GM21360 (cell line): ENCODE data around the gene DGKH.
"Not testable (repeated sequence)": the region's sequence is repeated elsewhere in the genome, so short reads cannot be mapped to it uniquely, and the experiment has no call there.

ENCODE experiments used
- ATAC-seq: cut with Tn5 transposase; IDR thresholded peaks from one replicate; pipeline ENCODE4 v1.9.1; 2021; ENCODE audit warnings: mild to moderate bottlenecking, moderate library complexity; ENCODE audit not compliant: unreplicated experiment

The DGKH gene

DNA sequence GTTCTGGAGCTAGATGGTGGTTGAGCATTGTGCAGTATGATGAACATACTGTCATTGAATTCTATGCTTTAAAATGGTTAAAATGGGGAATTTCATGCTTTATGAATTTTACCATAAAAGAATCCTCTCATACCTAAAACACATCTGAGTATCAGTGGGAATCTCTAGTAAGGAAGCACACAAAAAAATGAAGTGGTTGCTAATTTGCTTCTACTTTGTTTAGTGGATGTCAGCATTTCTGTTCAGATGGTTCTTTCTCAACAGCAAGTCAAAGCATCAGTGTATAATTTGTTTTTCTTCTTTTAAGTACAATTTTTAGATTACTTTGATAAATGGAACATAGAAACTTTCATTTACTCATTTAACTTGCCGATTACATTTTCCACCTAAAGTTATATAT, 171.4 kb downstream of the DGKH start:
- ATAC-seq = no peak

DNA sequence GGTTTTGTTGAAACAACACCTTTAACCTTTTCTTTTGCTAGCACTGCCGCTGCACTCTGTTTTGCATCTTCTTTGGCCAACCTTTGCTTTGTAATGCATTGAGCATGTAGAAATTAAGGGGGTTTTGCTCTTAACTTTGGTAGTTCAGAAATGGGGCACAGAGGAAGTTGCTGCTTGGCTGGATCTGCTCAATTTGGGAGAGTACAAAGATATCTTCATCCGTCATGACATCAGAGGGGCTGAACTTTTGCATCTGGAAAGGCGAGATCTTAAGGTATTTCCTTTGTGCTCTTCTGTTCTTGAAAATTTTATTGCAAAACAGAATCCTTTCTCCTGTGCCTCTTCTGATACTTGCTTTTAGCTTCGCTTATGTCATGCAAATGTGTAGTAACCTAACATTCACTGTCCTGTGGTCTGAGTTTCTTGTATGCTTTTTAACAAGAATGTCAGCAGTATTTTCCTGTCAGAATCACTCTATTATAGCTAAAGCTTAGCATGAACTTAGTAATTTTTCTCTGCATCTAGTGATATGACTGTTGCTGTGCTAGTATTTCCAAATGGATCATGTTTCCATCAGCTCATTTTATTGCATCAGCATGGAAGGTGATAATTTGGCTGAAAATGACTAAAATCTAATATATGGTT, 172.8 kb downstream of the DGKH start:
- ATAC-seq = no peak

DNA sequence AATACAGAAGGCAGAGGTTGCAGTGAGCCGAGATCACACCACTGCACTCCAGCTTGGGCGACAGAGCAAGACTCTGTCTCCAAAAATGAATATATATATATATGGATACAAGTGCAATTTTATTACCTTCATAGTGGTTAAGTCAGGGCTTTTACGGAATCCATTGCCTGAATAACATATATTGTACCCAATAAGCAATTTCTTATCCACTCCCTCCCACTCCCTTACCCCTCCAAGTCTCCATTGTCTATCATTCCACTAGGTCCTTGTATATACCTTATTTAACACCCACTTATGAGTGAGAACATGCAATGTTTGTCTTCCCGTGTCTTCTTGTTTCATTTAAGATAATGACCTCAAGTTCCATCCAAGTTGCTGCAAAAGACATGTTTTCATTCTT, 175.2 kb downstream of the DGKH start:
- ATAC-seq = no peak

DNA sequence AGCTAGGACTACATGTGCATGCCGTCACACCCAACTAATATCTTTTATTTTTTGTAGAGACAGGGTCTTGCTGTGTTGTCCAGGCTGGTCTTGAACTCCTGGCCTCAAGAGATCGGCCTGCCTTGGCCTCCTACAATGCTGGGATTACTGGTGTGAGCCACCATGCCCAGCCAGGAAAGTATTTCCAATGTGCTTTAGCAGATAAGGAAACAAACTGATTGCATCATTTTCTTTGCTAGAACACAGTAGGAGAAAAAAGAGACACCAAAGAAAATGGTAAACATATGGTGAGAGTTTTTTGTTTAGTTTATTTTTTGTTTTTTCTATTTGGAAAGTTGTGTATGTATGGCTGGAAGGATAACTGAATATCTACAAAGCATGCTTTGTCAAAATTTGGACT, 176.6 kb downstream of the DGKH start:
- no peak for ATAC-seq

DNA sequence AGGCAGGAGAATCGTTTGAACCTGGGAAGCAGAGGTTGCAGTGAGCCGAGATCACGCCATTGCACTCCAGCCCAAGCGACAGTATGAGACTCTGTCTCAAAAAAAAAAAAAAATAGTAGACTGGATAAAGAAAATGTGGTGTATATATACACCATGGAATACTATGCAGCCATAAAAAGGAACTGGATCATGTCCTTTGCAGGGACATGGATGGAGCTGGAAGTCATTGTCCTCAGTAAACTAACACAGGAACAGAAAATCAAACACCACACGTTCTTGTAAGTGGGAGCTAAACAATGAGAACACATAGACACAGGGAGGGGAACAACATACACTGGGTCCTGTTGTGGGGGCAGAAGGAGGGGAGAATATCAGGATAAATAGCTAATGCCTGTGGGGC, 178.3 kb downstream of the DGKH start:
- ATAC-seq = not testable (repeated sequence)

DNA sequence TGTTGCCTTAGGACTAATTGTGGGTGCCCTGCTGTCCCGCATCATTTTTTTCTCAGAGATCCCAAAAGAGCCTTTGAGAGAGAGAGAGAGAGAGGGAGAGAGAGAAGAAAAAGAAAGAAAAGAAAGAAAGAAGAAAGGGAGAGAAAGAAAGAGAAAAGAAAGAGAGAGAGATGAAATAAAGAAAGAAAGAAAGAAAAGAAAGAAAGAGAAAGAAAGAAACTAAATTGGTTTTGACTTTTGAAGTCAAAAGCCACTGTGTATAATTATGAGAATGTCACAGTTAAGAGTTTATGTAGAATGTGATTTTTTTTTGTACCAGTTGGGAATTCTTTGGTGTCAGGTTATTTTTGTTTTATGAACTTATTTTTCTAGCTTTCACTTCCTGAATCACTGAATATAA, 180.1 kb downstream of the DGKH start:
- no peak for ATAC-seq

DNA sequence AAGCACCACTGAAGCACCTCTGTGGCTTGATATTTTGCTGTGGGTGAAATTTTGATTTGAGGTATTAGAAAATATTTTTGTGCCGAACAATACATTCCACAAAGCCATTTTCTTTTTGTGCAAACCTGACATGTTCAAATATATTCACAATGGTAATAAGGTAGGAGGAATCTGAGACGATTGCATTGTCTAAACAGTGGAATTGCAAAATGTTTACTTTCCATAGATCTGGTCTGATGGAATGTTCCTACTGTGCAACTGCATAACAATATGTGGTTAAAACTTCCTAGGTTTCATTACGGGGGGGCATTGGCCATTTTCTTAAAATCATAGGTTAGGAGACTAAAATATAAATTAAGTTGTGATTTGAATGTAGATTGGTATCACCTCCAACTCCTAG, 180.8 kb downstream of the DGKH start:
- ATAC-seq = no peak

DNA sequence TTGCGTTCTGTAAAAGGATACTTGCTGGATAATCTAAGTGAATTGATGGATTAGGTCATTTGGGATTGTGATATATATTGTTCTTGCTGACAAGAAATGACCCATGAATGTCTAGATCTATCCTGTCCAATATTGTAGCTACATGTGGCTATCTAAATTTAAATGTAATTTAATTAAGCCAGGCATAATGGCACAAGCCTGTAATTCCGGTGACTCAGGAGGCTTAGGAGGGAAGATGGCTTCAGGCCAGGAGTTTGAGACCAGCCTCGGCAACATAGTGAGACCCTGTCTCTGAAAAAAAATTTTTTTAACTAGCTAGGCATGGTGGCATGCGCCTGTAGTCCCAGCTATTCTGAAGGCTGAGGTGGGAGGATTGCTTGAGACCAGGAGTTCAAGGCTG, 184.2 kb downstream of the DGKH start:
- no peak for ATAC-seq

DNA sequence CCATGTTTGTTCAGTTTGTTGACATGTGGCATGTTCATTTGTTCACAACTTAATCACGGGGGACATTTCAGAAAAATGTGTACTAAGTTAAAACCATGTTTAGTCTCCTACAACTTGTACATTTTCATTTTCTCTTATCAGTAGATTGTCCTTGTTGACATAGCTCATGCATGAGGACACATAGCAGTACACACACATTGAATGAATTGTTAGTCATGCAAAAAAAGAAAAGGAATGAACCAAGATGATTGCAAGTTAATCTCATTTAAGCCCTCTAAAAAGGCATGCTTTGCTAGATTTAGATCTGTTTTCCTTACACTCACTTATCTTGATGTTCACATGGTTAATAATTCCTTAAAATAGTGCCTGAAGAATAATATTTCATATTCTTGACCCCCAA, 185.3 kb downstream of the DGKH start:
- no peak for ATAC-seq

DNA sequence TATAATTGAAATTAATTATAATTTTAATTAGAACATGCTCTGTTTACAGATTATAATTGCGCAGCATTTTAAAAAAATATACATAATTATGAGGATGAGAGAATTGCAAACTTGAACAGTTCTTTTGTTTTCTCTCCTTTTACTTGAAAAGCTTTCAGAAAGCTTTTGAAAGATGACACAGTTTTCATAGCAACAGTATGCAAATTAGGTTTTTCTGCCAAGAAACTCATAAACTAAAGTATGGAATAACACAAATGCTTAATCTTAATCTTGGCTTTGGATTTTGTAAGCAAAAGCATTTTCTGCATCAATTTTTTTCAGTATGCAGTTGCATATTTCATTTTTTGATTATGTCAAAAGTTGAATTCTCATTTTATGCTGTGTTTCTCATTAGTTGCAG, 190.7 kb downstream of the DGKH start:
- no peak for ATAC-seq

DNA sequence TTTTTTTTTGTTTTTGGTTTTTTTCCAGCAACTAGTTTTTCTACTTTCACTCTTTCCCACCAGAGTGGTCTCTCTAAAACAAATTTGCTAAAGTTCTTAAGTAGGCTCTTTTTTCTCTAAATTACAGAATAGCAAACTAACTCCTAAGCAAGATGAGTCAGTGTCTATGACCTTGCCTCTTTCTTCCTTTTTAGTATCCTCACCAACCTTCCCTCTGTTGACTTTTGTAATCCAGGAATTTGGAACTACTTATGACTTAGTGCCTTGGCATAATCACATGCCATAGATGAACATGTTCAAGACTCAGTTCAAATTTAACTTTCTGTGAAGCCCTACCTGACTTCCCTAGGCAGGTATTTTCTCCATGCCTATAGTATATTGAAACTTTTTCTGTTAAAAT, 191.2 kb downstream of the DGKH start:
- no peak for ATAC-seq

DNA sequence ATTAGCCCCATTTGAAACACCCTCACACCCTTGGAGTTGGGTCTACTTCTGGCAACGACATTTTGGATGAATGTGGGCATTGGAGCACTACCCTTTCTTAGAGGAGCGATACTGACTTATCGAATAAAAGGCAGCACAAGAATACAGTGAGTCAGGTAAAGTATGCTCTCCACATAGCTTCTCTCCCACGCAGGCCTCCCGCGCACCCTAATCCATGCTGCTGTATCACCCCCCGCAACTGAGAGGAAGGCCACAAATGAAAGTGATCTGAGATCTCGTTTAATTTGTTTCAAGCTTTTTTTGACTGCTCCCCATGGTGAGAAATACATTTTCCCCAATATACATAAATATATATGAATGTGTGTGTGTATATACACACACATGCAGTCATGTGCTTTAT, 198.1 kb downstream of the DGKH start:
- no peak for ATAC-seq

DNA sequence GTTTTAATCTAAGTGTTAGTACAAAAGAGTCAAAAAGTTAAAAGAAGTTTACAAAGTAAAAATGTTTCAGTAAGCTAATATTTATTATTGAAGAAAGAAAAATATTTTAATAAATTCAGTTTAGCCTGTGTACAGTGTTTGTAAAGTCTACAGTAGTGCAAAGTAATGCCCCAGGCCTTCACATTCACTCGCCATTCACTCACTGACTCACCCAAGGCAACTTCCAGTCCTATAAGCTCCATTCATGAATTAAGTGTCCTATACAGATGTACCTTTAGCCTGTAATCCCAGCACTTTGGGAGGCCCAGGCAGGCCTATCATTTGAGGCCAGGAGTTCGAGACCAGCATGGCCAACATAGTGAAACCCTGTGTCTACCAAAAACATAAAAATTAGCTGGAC, 199.4 kb downstream of the DGKH start:
- no peak for ATAC-seq

DNA sequence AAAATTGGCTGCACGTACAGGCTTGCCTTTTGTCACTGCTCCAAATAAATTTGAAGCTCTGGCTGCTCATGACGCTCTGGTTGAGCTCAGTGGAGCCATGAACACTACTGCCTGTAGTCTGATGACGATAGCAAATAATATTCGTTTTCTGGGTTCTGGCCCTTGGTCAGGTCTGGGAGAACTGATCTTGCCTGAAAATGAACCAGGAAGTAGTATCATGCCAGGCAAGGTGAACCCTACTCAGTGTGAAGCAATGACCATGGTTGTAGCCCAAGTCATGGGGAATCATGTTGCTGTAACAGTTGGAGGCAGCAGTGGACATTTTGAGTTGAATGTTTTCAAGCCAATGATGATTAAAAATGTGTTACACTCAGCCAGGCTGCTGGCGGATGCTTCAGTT, 207.4 kb downstream of the DGKH start:
- no peak for ATAC-seq

DNA sequence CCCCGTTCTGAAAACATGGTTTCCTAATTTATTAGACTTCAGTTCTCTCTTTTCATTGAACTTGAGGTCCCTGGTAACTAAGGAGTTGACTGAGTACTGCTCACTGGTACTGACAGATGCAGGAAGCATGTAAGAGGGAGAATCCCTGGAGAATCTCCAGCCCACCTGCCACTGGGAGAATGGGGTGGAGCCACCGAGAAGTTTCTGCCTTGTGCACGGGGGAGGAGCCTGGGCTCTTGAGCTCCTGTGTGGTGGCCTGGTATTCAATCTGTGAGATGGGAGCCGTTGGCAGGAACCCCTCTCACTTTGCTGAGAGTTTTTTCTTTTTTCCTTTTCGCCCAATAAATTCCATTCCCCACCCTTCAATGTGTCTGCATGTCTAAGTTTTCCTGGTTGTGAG, 210.3 kb downstream of the DGKH start:
- no peak for ATAC-seq

DNA sequence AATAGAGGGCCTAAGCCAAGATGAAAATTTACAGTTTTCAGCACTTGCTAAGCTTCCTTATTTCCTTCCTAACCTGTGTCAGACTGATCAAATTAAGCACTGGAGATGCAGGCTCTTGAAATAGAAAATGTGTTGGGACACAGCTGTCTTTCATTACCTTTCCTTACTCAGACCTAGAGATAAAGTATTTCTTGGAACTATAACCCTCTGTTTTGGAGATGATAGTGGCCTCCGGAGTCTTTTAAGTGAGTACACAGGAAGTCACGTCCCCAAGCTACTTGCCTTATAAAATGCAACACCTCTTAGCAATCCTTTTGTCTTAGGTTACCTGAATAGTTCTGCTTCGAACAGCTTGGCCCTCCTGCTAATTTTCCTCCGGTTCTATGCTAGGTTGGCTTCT, 211.1 kb downstream of the DGKH start:
- no peak for ATAC-seq

DNA sequence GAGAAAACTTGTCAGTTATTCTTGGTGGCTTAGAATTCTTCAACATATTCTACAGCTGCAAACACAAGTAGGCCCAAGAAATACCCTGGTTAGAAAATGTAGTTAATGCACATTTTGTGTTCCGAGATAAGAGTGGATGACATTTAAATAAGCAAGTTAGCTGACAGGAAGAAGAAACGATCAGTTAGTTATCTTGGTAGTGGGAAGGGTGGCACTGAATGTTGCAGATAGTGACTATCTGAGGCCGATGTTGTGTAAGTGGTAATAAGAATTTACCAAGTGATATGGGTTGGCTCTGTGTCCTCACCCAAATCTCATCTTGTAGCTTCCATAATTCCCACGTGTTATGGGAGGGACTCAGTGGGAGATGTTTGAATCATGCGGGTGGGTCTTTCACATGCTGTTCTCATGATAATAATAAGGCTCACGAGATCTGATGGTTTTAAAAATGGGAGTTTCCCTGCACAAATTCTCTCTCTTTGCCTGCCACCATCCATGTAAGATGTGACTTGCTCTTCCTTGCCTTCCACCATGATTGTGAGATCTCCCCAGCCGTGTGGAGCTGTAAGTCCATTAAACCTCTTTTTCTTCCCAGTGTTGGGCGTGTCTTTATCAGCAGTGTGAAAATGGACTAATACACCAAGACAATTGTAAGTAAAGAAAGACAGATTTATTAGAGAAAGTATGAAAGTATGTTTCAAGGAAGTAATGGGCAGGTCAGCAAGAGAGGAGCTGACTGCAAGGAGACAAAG, 212.6 kb downstream of the DGKH start:
- no peak for ATAC-seq

DNA sequence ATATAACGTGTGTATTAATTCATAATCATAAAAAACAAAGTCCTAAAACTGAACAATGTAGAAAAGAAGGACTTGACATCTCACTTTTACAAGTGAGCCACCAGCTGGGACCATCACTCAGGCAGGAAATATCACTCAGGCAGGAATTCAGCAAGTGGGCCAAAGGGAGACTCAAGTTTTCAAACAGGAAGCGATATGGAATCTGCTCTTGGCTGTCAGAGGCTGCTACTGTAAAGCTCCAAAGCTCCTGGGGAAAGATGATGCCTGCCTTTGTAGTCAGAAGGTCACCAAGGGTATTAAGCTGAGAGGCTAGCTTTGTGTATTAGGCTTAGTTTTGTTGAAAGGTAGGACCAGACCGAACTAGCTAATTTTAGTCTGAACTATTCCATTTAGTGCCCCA, 218.0 kb downstream of the DGKH start:
- no peak for ATAC-seq

DNA sequence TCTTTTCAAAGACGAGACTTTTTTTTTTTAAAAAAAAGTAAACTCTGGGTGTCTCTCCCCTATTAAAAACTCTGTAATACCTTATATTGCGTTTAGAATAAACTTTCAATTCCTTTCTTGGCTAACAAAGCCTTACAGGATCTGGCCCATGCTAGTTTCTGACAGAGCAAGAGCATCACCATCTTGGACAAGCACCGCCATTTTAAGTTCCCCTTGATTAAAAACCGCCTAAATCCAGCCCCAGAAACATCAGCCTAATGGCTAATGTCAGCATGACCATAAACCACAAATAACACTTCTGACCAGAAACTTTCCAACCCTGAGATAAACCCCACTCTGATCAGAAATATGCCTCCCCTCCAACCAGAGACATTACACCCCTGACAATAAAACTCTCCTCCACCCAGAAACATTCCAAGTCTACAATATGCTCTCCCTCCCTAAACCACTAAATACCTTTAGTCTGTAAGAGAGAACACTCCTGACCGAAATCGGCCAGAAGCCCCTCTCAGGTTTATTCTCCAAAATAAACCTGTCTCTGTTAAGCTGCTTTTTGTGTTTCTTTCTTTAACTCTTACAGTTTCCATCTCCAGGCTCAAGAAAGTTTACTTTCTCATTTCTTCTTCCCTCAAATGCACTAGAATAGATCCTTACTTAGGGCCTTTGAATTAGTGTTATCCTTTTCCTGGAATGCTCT, 221.9 kb downstream of the DGKH start:
- no peak for ATAC-seq

DNA sequence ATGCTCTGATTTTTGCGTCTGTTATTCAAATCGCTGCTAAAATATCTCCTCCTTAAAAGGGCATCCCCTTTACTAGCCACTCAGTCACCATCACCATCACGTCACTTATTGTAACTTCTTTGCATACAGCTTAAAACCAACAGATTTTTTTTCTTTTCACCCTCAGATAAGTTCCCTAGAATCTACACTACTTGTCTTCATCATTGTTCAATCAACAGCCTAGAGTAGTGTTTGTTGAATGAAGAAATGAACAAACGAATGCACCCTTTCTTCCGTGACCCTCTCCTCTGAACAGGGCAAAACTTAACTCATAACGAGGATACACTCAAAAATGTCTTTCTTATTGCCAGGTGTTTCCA, 222.4 kb downstream of the DGKH start:
- no peak for ATAC-seq

DNA sequence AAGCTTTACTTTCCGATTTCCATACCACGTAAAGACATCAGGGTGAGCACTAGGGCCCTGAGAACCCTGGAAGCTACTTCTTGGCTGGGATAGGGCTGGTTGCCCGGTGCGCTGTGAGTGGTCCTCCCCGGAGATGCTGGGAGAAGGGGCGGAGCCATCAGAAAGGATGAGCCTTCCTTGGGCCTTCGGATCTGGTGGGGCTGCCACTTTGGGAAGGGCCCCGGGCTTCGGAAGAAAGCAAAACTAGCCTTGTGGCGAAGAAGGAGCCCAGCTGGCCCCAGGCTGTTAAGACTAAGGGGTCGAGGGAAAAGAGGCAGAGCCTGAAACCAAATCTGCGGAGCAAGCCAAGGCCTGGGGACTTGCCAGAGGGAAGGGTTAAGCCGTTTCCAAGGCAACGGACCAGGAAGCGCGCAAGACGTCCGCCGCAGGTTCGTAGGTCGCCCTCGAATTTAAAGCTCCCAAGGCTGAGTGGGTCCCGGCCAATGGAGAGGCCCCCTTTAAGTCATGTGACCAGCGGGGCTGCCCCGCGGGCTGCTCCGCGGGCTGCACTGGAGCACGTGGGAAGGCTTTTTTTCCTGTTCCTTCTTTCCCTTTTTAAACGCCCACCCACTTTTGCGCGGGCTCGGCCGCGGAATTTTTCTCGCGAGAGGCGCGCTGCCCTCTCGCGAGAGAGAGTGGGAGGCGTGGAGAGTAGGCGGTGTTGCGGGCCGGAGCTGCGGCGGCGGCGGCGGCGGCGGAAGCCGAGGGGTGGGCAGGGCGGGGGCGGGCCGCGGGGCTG, 223.1 kb downstream of the DGKH start:
- peak; percentile 85 for ATAC-seq
